IMR-90 (cell line): ENCODE results near the gene ZNF423. TPM values are rescaled to one million over a fixed set of nuclear protein-coding genes. Genes with fewer than 3 reads are reported as not detected.

Source experiments
- ATAC-seq: fragments of 200-7000 bp; cut with Tn5 transposase; 2 replicates; pipeline ENCODE4 v1.9.1; 2020; ENCODE audit warnings: low read depth, mild to moderate bottlenecking, moderate library complexity
- BruUV-seq: library from RNA; stranded (reverse); fragments of 400-500 nt; replicated peaks from 2 replicates; lab custom pipeline; 2021; lab: Mats Ljungman, UMichigan
- CTCF ChIA-PET: fragments of 300-600 bp; formaldehyde crosslinking; extraction: SDS; loops from one replicate; lab custom pipeline; 2021; ENCODE audit warnings: antibody characterized with exemption; lab: Yijun Ruan, JAX
- POLR2A ChIA-PET: fragments of 300-600 bp; sonication (Branson Sonifier 250); formaldehyde crosslinking; loops from one replicate; lab custom pipeline; 2022; ENCODE audit warnings: antibody characterized with exemption; ENCODE audit not compliant: unreplicated experiment; lab: Charles Lee
- DNase-seq: peaks from one replicate; pipeline ENCODE4 v3.0.0; 2013
- H2AFZ ChIP-seq: replicated peaks from 2 replicates; pipeline ENCODE3; 2013; ENCODE audit warnings: low read length, mild to moderate bottlenecking; ENCODE audit not compliant: poor library complexity
- H2AK5ac ChIP-seq: 2 replicates; pipeline ENCODE4 v1.6.1; 2013; ENCODE audit warnings: low read depth, low read length, inconsistent platforms
- H2AK9ac ChIP-seq: replicated peaks from 2 replicates; pipeline ENCODE3; 2013; ENCODE audit warnings: mild to moderate bottlenecking, low read depth, low read length, moderate library complexity; ENCODE audit not compliant: poor library complexity
- H2BK120ac ChIP-seq: 2 replicates; pipeline ENCODE4 v1.6.1; 2013; ENCODE audit warnings: low read depth, low read length, inconsistent platforms
- H2BK15ac ChIP-seq: 3 replicates; pipeline ENCODE4 v1.6.1; 2013; ENCODE audit warnings: low read depth, low read length, inconsistent platforms
- H2BK20ac ChIP-seq: 2 replicates; pipeline ENCODE4 v1.6.1; 2013; ENCODE audit warnings: low read depth, mild to moderate bottlenecking, inconsistent platforms, low read length, moderate library complexity
- H2BK5ac ChIP-seq: 2 replicates; pipeline ENCODE4 v1.6.1; 2013; ENCODE audit warnings: mild to moderate bottlenecking, low read depth, low read length, inconsistent platforms; ENCODE audit not compliant: poor library complexity, severe bottlenecking
- H3K14ac ChIP-seq: replicated peaks from 2 replicates; pipeline ENCODE4 v1.6.1; 2013; ENCODE audit warnings: low read depth, low read length, inconsistent platforms
- H3K18ac ChIP-seq: 2 replicates; pipeline ENCODE4 v1.6.1; 2013; ENCODE audit warnings: low read depth, low read length, control low read depth
- H3K23ac ChIP-seq: 2 replicates; pipeline ENCODE4 v1.6.1; 2013; ENCODE audit warnings: low read depth, low read length, inconsistent platforms
- H3K27ac ChIP-seq: 2 replicates; pipeline ENCODE4 v1.5.1; 2013; ENCODE audit warnings: mild to moderate bottlenecking, control low read depth, low read length; ENCODE audit not compliant: insufficient read depth
- H3K27me3 ChIP-seq: 2 replicates; pipeline ENCODE4 v1.6.1; 2013; ENCODE audit warnings: low read length; ENCODE audit not compliant: control insufficient read depth, insufficient read depth
- H3K36me3 ChIP-seq: 2 replicates; pipeline ENCODE4 v1.6.1; 2013; ENCODE audit warnings: low read length, mixed read lengths; ENCODE audit not compliant: control insufficient read depth, insufficient read depth
- H3K4ac ChIP-seq: 2 replicates; pipeline ENCODE4 v1.6.1; 2013; ENCODE audit warnings: low read depth, low read length, inconsistent platforms
- H3K4me1 ChIP-seq: 2 replicates; pipeline ENCODE4 v1.6.1; 2013; ENCODE audit warnings: low read length, mixed read lengths; ENCODE audit not compliant: control insufficient read depth, insufficient read depth
- H3K4me2 ChIP-seq: 2 replicates; pipeline ENCODE4 v1.6.1; 2013; ENCODE audit warnings: low read depth, mild to moderate bottlenecking, control low read depth, low read length, moderate library complexity
- H3K4me3 ChIP-seq: 2 replicates; pipeline ENCODE4 v1.5.1; 2013; ENCODE audit warnings: low read depth, mild to moderate bottlenecking, control low read depth, low read length, moderate library complexity; ENCODE audit not compliant: insufficient read depth
- H3K56ac ChIP-seq: 2 replicates; pipeline ENCODE4 v1.6.1; 2013; ENCODE audit warnings: low read length, inconsistent platforms; ENCODE audit not compliant: insufficient read depth; ENCODE audit errors: extremely low read depth
- H3K79me1 ChIP-seq, 2 experiments: 2 replicates each; pipeline ENCODE4 v1.6.1; 2013; ENCODE audit warnings: low read length in 2 of 2, inconsistent platforms in 1 of 2, low read depth in 1 of 2
- H3K9ac ChIP-seq: 2 replicates; pipeline ENCODE4 v1.6.1; 2013; ENCODE audit warnings: low read depth, low read length, control low read depth
- H3K9me1 ChIP-seq: 2 replicates; pipeline ENCODE4 v1.6.1; 2013; ENCODE audit warnings: low read length, inconsistent platforms; ENCODE audit not compliant: insufficient read depth
- H3K9me3 ChIP-seq: 2 replicates; pipeline ENCODE4 v1.6.1; 2013; ENCODE audit warnings: low read length; ENCODE audit not compliant: control insufficient read depth, insufficient read depth
- H4K20me1 ChIP-seq: 2 replicates; pipeline ENCODE4 v1.6.1; 2013; ENCODE audit warnings: low read length, inconsistent platforms; ENCODE audit not compliant: insufficient read depth
- H4K5ac ChIP-seq: 2 replicates; pipeline ENCODE4 v1.6.1; 2013; ENCODE audit warnings: mild to moderate bottlenecking, low read depth, low read length, control low read depth
- H4K8ac ChIP-seq, 2 experiments: 2 replicates each; pipeline ENCODE4 v1.6.1; 2013; ENCODE audit warnings: low read depth in 2 of 2, low read length in 2 of 2, control low read depth in 1 of 2, inconsistent platforms in 1 of 2
- H4K91ac ChIP-seq: 2 replicates; pipeline ENCODE4 v1.6.1; 2013; ENCODE audit warnings: low read depth, low read length, inconsistent platforms; ENCODE audit not compliant: insufficient read depth
- CEBPB ChIP-seq: IDR thresholded peaks from 2 replicates; pipeline ENCODE4 v1.6.1; 2012; ENCODE audit warnings: low read depth, low read length, improper control_type of control experiment
- MAZ ChIP-seq: IDR thresholded peaks from 2 replicates; pipeline ENCODE4 v1.6.1; 2012; ENCODE audit warnings: low read depth, mild to moderate bottlenecking, low read length, improper control_type of control experiment, moderate library complexity, borderline replicate concordance
- NFE2L2 ChIP-seq: fragments of 150-350 bp; IDR thresholded peaks from 2 replicates; pipeline ENCODE4 v1.6.1; 2016; ENCODE audit warnings: low read depth, mild to moderate bottlenecking, low read length
- POLR2A ChIP-seq: IDR thresholded peaks from 2 replicates; pipeline ENCODE4 v1.6.1; 2012; ENCODE audit warnings: mild to moderate bottlenecking, low read depth, low read length
- RAD21 ChIP-seq: IDR thresholded peaks from 2 replicates; pipeline ENCODE4 v1.6.1; 2012; ENCODE audit warnings: low read length, improper control_type of control experiment
- RFX5 ChIP-seq: IDR thresholded peaks from 2 replicates; pipeline ENCODE4 v1.8.0; 2012; ENCODE audit warnings: low read depth, mild to moderate bottlenecking, low read length, moderate library complexity
- SMC3 ChIP-seq: fragments of 150-350 bp; IDR thresholded peaks from 2 replicates; pipeline ENCODE4 v1.6.1; 2016; ENCODE audit warnings: low read depth, mild to moderate bottlenecking, antibody characterized with exemption, low read length, moderate library complexity
- WGBS, 2 experiments: methylation state at CpG; one replicate each; pipeline versions ENCODE4 v1.1.5 to v1.1.7; 2013; ENCODE audit warnings: missing lambda C conversion rate in 2 of 2; ENCODE audit not compliant: insufficient read length in 1 of 2; ENCODE audit errors: extremely low coverage in 2 of 2; 5-methylcytosine and 5-hydroxymethylcytosine counted together
- dilution Hi-C: fragments of 300-500 bp; cut with HindIII; formaldehyde crosslinking; loops from one replicate; pipeline ENCODE4 v1.14.3; 2018; ENCODE audit warnings: low sequenced_read_pairs; ENCODE audit not compliant: unreplicated experiment
- in situ Hi-C: fragments of 300-500 bp; cut with MboI; formaldehyde crosslinking; loops from 3 replicates; pipeline ENCODE4 v1.14.3; 2019; ENCODE audit warnings: low sequenced_read_pairs, inconsistent platforms, mixed read lengths
- intact Hi-C: fragments of 100-400 bp; cut with micrococcal nuclease; formaldehyde crosslinking; loops from 2 replicates; pipeline ENCODE4 v1.10.0; 2022
- polyA plus RNA-seq, 3 experiments: library from polyadenylated mRNA; depleted of rRNA; stranded (reverse); fragments of >200 nt; gene quantifications; 2 replicates each; pipeline ENCODE4 v1.2.3, GENCODE V29; 2012; ENCODE audit warnings: low replicate concordance in 1 of 3
- total RNA-seq: library from RNA; depleted of rRNA; stranded (reverse); fragments of >200 nt; gene quantifications from 2 replicates; pipeline ENCODE4 v1.2.3, GENCODE V29; 2012

Gene ZNF423
- total and polyA plus RNA-seq, 2 of the 4 experiments (the other 2 are of a cell fraction), result under 0.01 to 0.10 TPM

- no peak overlapping the region for H2BK20ac ChIP-seq
- no peaks in the 10 kb centered on the region for H4K20me1 ChIP-seq
- H3K9me3 ChIP-seq, result no peaks in the 10 kb centered on the region
- H3K9ac ChIP-seq, result no peak overlapping the region
- no peak overlapping the region for H3K14ac ChIP-seq
- no peak overlapping the region for H3K4ac ChIP-seq
- H3K18ac ChIP-seq, result no peak overlapping the region
- H3K4me3 ChIP-seq, result no peak overlapping the region
- in situ Hi-C loops (no loop called here), dilution Hi-C loops (no loop called here), intact Hi-C loops (no loop called here)
- ATAC-seq, result no peak
- no peaks in the 10 kb centered on the region for H3K36me3 ChIP-seq
- no peak overlapping the region for H3K27ac ChIP-seq
- DNase-seq, result no peak
- no peak overlapping the region for H2BK5ac ChIP-seq
- no peak overlapping the region for H2AK5ac ChIP-seq
- H3K9me1 ChIP-seq, result no peaks in the 10 kb centered on the region
- no peak overlapping the region for H4K8ac ChIP-seq
- no peak overlapping the region for H2BK15ac ChIP-seq
- H3K4me1 ChIP-seq, result no peaks in the 10 kb centered on the region
- no peak overlapping the region for H3K4me2 ChIP-seq
- ChIA-PET POLR2A (no interaction called here), CTCF (no interaction called here)
- no peak overlapping the region for H4K5ac ChIP-seq
- no CpG with 5 or more reads among the region's 6 CpGs for WGBS, 2 experiments
- H2AFZ ChIP-seq, result no peak overlapping the region
- H3K79me1 ChIP-seq, result no peaks in the 10 kb centered on the region
- no peak overlapping the region for H3K23ac ChIP-seq
- peaks cover 12% of the 10 kb centered on the region; the same call in 1 of the 2 replicates for H3K27me3 ChIP-seq
- H4K91ac ChIP-seq, result no peak overlapping the region
- no peak overlapping the region for H2AK9ac ChIP-seq
- H3K56ac ChIP-seq, result no peak overlapping the region
- no peak overlapping the region for H2BK120ac ChIP-seq
- no TSS peak for BruUV-seq
- TF ChIP-seq RAD21 (no peak), NFE2L2 (no peak), CEBPB (no peak), SMC3 (no peak), MAZ (no peak), POLR2A (no peak), RFX5 (no peak)
These were observed 13.8 kb upstream of the ZNF423 start for GRCh38 chr16:49869731-49870130.
